ENCODE results near the gene RNMT.

Gene RNMT

GRCh38 chr18:13809531-13810255, 83.2 kb downstream of the RNMT start:
- no peak for DNase-seq

DNA sequence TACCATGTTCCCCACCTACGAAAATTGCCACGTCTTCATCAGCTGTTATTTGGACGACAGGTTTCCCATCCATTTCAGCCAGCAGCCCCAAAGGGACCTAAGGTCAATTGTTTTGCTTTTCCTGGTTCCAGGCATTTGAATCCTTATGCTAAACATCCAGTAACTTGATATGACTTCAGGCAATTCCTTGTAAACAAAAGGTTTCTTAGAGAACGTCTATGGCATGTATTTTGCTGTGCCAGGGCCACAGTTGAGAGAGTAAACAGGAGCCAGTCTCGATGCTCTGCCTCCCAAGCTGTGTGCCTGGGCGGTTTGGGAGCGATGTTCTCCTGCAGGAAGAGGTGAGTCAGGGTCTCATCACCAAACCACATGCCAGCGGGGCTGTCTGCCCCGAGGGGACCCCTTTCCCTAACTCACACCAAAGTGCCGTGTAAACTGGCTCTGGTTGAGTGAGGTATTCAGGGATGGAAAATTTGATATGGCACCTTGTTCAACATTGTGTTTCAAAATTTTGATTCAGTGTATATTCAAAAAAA, 84.5 kb downstream of the RNMT start:
- no peak for TF ChIP-seq GATA1 (IDR thresholded peaks at IDR 0.05; ENCODE audit: low read depth, low read length)
- no peak for TF ChIP-seq POLR2A (IDR thresholded peaks at IDR 0.05; ENCODE audit: low read length)
- no peak for DNase-seq

More at GRCh38 chr18:13809531-13810255, 83.2 kb downstream of the RNMT start:
- TF ChIP-seq POLR2A (IDR thresholded peaks at IDR 0.05; ENCODE audit: low read length) (no peak), GATA1 (IDR thresholded peaks at IDR 0.05; ENCODE audit: low read depth, low read length) (no peak)

GRCh38 chr18:13811993-13812392, 85.5 kb downstream of the RNMT start:
- no peak for TF ChIP-seq POLR2A (IDR thresholded peaks at IDR 0.05; ENCODE audit: low read length)
- TF ChIP-seq GATA1 (IDR thresholded peaks at IDR 0.05; ENCODE audit: low read depth, low read length): no peak
- DNase-seq: no peak

DNA sequence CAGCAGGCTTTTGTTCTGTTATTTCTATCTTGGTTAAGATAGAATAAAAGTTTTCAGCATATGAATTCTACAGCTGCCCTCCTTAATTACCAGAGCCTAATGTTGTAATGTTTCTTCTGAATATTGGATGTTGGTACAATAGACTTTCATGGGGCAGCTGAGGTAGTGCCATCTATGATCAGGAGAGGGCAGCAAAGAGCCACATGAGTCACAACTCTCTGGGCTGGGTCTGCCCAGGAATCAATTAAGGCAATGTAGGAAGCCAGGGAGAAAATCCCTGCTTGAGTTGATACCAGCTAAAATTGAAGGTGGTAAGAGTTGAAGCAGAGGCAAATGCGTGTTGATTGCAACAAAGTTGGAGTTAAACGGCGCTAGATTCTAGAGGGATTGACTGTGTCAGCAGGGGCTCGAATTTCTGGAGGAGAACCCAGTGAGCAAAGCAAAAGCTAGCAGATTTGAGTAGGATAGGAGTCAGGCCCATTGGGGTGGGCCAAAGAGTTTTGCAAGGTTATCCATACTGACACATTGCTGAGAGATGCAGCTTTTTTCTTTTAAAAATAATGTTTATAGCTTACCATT, 86.9 kb downstream of the RNMT start:
- TF ChIP-seq POLR2A (IDR thresholded peaks at IDR 0.05; ENCODE audit: low read length): no peak
- no peak for TF ChIP-seq GATA1 (IDR thresholded peaks at IDR 0.05; ENCODE audit: low read depth, low read length)
- peak; percentile 47 to 70 for DNase-seq

All from erythroblast (primary cell).